GM18868 (cell line): ENCODE measurements around the gene MCF2.
A peak's percentile ranks its signal among the peaks of the same experiment; 100 is the strongest.
"Not testable (repeated sequence)": the region's sequence is repeated elsewhere in the genome, so short reads cannot be mapped to it uniquely, and the experiment has no call there.

Experiments
- ATAC-seq: cut with Tn5 transposase; IDR thresholded peaks from one replicate; pipeline ENCODE4 v1.9.1; 2021; ENCODE audit warnings: mild to moderate bottlenecking, moderate library complexity; ENCODE audit not compliant: unreplicated experiment

Gene MCF2

GRCh38 chrX:139708067-139708466 lies at the start of gene MCF2:
Gene MCF2, minus strand, starts transcription at chrX:139708167. Its CDS starts 56,423 bp downstream, at chrX:139651744.
- no peak for ATAC-seq

- no peak for ATAC-seq
Measured at GRCh38 chrX:139751053-139751452, 43.1 kb upstream of the MCF2 start.

- no peak for ATAC-seq
Measured at GRCh38 chrX:139750390-139750789, 42.4 kb upstream of the MCF2 start.

GRCh38 chrX:139739138-139739537 lies 31.2 kb upstream of the MCF2 start:
- peak; percentile 91 for ATAC-seq

GRCh38 chrX:139738581-139738980 lies 30.6 kb upstream of the MCF2 start:
- peak; percentile 45 for ATAC-seq

GRCh38 chrX:139736151-139736550 lies 28.2 kb upstream of the MCF2 start:
- ATAC-seq = no peak

GRCh38 chrX:139734996-139735395 lies 27.0 kb upstream of the MCF2 start:
- no peak for ATAC-seq

GRCh38 chrX:139725720-139726119 lies 17.8 kb upstream of the MCF2 start:
- ATAC-seq = peak; percentile 98

DNA sequence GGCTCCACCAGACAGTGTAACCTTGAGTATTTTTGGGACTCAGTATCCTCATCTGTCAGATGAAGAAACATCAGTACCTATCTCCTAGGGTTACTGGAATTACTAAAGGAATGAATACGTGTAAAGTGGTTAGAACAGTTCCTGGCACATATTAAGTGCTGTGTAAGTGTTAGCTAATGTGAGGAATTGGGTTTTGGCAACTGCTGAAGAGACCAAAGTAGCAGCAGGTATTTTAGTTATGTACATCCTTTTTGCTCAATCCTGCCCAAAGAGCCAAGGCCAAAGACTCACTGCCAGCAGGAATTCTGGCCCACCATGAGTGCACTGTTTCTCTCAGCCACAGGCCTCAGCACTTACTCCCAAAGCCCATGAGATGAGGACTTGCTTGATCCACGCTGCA lies 16.7 kb upstream of the MCF2 start:
- ATAC-seq = no peak

DNA sequence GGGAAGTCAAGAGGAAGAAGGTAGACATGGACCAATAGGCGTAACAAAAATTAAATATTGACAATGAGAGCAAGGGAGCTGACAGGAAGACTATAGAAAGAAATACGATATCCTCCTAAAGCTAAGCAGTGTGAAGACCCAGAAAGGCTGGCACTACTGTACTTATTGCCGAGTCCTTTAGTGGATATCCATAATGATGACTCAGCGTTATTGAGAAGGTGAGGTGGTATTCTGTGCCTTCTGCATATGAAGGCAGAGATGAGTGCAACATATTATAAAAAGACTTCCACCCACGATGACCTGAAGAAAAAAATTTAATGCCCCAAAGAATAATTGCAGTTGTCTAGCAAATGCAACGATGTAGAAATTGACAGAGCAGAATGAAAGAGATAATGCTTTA lies 13.0 kb upstream of the MCF2 start:
- ATAC-seq = no peak

DNA sequence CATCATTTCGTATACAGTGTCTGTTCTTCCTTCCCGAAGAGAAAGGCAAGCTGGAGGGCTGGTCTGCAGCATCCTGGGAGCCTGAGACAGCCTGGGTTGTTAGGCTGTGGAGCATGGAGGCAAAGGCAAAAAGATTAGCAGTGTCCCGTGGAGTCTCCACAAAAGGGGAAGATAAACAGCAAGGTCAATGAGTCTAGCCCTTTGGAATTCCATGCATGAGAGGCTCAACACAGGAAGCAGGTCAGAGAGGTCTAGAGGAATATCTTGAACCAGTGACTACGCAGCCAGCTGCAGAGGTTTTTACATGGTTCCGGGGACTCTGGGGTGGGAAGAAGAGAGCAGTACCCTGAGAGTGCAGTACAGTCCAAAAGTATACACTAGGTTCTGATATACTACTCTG lies 12.2 kb upstream of the MCF2 start:
- no peak for ATAC-seq

DNA sequence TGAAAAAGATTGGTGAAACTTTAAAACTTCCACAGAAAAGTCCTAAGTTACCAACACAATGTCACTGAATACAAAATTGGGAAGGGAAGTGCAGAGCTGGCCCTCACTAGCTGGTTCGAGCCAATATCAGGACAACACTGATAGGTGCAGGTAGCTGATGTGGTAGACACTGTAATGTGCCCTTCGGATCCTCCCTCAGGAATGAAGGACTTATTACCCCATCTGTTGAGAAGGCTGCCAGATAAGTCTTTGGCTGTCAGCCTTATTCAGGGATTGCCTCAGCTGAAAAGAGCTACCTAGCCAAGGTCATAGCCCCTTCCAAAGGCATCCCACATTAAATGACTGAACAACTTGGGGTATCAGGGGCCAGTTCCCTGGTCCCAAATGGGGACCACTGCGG lies 5.3 kb downstream of the MCF2 start:
- ATAC-seq = no peak

GRCh38 chrX:139692908-139693307 lies 15.1 kb downstream of the MCF2 start:
- no peak for ATAC-seq

GRCh38 chrX:139692506-139692849 lies 15.5 kb downstream of the MCF2 start:
- peak; percentile 51 for ATAC-seq

DNA sequence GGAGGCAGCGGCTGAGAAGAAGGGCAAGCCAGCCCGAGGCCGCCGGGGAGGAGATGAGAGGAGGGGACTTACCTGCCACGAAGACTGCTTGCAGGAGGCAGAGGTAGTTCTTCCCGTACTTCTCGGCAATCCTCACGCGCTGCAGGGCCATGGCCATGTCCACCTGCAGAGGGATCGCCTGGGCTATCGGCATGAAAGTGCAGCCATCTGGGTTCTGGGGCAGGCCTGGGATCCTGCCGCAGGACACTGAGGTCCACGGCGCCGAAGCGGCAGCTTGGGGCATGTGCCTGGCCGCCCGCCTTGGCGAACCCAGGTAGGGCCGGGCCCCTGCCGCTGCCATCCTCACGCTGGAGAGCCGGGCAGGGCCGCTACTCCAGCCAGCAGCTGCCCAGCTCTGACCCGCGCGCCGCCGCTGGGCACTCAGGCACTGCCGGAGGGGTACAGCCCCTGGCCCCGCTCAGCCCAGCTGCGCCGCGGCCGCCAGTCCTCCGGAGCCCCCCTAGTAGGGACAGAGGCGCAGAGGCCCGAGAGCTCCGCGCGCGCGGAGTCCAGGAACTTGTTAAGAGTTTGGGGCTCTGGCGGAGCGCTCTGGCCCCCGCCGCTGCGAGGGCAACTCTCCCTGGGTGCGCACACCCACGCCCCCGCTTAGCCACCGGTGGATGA lies 16.0 kb downstream of the MCF2 start:
- ATAC-seq = peak; percentile 52

DNA sequence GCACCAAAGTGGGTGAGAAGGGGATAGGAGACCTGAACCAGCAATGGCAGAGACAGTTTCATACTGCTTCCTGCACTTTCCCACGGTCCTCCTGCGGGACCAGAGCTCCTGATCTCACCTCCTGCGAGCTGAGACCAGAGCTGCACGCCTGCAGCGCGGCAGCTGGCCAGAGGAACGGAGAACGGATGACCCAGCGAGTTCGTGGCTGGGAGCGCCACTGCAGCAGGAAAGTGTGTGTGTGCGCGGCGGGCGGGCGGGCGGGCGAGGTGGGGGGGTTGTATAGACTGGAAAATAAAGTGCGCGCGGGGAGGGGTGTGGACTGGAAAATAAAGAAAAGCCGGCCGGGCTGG lies 16.5 kb downstream of the MCF2 start:
- peak; percentile 29 for ATAC-seq

GRCh38 chrX:139685175-139685574 lies 22.8 kb downstream of the MCF2 start:
- ATAC-seq = not testable (repeated sequence)

- ATAC-seq = no peak
Measured at GRCh38 chrX:139680356-139680755, 27.6 kb downstream of the MCF2 start.

DNA sequence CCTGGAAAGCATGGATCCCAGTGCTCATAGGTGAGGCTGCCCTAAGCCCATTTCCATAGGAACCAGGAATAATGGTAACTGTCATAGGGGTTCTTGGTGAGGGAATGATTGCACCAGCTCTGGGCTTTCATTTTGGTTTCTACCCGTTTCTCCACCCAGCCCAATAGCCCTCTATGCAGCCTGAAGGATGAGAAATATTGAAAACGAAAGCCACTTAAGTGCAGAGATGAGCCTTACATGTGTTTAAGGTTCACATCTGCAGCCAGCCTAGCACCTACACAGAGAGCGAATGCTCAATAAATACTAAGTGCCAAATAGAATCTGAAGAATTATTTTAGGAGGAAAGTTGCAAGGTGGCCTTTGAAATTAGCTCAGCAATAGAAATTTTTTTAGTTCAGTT lies 60.4 kb downstream of the MCF2 start:
- peak; percentile 80 for ATAC-seq

- no peak for ATAC-seq
Measured at GRCh38 chrX:139642241-139642927, 65.6 kb downstream of the MCF2 start.

- no peak for ATAC-seq
Measured at GRCh38 chrX:139640259-139640658, 67.7 kb downstream of the MCF2 start.

DNA sequence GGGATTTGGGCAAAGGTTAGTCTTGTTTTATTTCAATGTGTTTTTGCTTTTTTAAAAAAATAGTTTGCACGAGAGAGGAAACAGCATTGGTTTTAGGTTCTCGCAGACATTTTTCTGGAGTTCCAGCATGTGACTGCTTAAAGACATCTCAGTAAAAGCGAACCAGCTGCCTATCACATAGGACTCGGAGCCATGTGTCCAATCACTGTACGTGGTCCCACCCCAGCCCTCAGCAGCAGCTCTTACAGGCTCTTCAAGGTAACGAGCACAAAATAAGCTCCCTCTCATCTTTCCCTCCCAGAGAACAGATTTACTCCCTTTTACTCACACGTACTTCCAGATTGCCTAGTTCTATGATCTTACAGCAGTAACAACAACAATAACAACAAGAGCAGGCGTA lies 68.7 kb downstream of the MCF2 start:
- ATAC-seq = no peak

- no peak for ATAC-seq
Measured at GRCh38 chrX:139600105-139600504, 107.9 kb downstream of the MCF2 start.
